OCI-LY3 (cell line): ENCODE results near the gene TSPEAR.

Experiments
- CTCF ChIP-seq: fragments of 200-600, 300-600 bp; sonication (generic); IDR thresholded peaks from 2 replicates; pipeline ENCODE4 v1.5.1; 2014; ENCODE audit warnings: antibody characterized with exemption, low read length, low read depth
- EZH2phosphoT487 ChIP-seq: fragments of 200-600 bp; shearing (Covaris generic); IDR thresholded peaks from 2 replicates; pipeline ENCODE4 v1.6.1; 2018; ENCODE audit warnings: antibody characterized with exemption, mixed run types, low read depth

GRCh38 chr21:44487831-44488230, 223.5 kb downstream of the TSPEAR start:
- TF ChIP-seq CTCF: peak; percentile 60
- TF ChIP-seq EZH2phosphoT487: no peak
